ENCODE data around the gene ACTL7A. TPM values are rescaled to one million over a fixed set of nuclear protein-coding genes. Genes with fewer than 3 reads are reported as not detected.
"Not testable (repeated sequence)": the region's sequence is repeated elsewhere in the genome, so short reads cannot be mapped to it uniquely, and the experiment has no call there.

ACTL7A gene
- total RNA-seq, 1 experiment from 2014 or later = not detected

DNA sequence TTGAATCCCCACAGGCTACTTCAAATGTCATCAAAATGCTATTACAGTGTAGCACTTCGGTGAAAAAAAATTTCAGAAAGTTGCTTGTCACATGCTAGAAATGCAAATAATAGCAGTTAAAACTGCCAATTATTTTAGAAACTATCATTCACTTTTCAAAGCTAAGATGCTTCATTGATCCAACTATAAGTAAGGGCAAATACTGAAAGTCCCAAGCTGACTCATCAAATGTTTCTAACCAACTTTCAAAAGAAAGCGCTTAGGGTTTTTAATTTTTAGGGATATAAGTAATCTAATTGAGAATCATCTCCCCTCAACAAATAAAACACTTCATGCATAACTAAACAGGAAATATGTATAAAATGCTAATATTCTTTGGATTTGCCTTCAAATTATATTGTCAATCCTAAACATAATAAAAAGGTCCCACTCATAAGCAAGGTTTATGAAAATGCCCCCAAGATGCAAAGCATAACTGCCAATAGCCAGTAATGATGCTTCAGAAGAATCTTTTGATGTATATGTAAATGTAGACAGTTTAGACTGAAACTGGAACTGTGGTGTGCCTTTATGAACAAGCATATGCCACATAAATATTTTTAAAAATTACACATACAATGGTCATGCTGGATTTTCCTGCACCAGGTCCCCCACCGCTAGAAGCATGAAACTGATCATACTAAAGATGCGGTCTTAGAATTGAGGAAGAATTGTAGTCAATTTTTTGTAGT lies 12.2 kb downstream of the ACTL7A start:
- DNase-seq (ENCODE audit: low read depth in 1 of 2, low spot score in 2 of 2) = no peak
- Histone ChIP-seq H3K9me3 (replicated peaks) (no peaks in the 10 kb centered on the region; the same call in 1 of the 2 replicates), H3K27me3 (replicated peaks) (no peaks in the 10 kb centered on the region), H3K4me1 (replicated peaks) (no peaks in the 10 kb centered on the region), H3K4me3 (no peak overlapping the region), H3K27ac (no peak overlapping the region), H3K36me3 (peaks cover 28% of the 10 kb centered on the region)

- Histone ChIP-seq H3K27ac (no peak overlapping the region), H3K9me3 (replicated peaks) (no peaks in the 10 kb centered on the region; the same call in 1 of the 2 replicates), H3K4me1 (replicated peaks) (no peaks in the 10 kb centered on the region), H3K4me3 (no peak overlapping the region), H3K27me3 (replicated peaks) (no peaks in the 10 kb centered on the region), H3K36me3 (peaks cover 29% of the 10 kb centered on the region)
- DNase-seq (ENCODE audit: low read depth in 1 of 2, low spot score in 2 of 2) = no peak
These were observed 14.4 kb downstream of the ACTL7A start for GRCh38 chr9:108876425-108876824.

DNA sequence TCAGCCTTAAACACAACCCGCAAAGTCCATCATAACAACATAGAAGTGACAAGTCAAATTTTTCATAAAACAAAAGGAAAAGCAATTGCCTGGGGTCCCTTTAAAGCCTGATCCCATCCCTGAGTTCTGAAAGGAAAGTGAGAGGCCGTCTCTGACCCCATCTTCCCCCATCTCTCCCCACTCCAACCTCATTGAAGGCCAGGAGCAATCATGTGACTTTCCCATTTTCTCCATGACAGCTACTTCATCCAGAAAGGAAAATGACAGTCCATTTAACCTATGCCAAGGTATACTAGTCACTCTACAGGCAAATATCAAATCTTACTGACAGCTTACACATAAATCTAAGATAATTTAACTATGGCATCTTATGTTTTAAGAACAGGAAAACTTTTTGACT lies 15.5 kb downstream of the ACTL7A start:
- Histone ChIP-seq H3K4me1 (replicated peaks) (no peaks in the 10 kb centered on the region), H3K9me3 (replicated peaks) (no peaks in the 10 kb centered on the region), H3K27ac (no peak overlapping the region), H3K4me3 (no peak overlapping the region), H3K36me3 (peaks cover 22% of the 10 kb centered on the region), H3K27me3 (replicated peaks) (no peaks in the 10 kb centered on the region)
- no peak for DNase-seq (ENCODE audit: low read depth in 1 of 2, low spot score in 2 of 2)

DNA sequence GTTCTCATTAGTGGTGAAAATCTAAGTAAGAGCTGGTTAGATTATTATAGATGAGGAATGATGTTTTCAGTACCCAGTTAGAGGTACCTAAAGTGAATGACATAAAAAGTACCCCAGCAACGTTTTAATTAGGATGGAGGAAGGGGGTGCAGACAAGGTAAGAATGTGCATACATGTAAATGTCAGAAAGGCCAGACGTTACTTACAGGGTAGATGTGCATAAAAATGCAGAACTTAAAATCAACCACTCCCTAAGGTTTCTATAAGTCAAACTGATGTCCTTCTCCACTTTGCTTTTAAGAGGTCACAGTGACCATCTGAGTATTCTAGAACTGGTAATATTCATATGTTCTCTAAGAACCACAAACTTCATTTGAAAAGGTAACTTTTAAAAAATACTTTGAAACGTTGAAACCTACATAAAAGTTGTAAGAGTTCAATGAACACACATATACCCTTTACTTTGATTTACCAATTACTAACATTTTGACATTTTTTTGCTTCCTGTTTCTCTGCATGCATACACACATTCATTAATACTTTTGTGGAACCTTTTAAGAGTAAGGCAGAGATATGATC lies 18.8 kb downstream of the ACTL7A start:
- no peaks in the 10 kb centered on the region for H3K9me3 ChIP-seq (replicated peaks)
- H3K4me1 ChIP-seq (replicated peaks) = peaks cover 6% of the 10 kb centered on the region
- H3K36me3 ChIP-seq = peaks cover 12% of the 10 kb centered on the region
- H3K4me3 ChIP-seq = no peak overlapping the region
- no peaks in the 10 kb centered on the region for H3K27me3 ChIP-seq (replicated peaks)
- H3K27ac ChIP-seq = no peak overlapping the region
- no peak for DNase-seq (ENCODE audit: low read depth in 1 of 2, low spot score in 2 of 2)

DNA sequence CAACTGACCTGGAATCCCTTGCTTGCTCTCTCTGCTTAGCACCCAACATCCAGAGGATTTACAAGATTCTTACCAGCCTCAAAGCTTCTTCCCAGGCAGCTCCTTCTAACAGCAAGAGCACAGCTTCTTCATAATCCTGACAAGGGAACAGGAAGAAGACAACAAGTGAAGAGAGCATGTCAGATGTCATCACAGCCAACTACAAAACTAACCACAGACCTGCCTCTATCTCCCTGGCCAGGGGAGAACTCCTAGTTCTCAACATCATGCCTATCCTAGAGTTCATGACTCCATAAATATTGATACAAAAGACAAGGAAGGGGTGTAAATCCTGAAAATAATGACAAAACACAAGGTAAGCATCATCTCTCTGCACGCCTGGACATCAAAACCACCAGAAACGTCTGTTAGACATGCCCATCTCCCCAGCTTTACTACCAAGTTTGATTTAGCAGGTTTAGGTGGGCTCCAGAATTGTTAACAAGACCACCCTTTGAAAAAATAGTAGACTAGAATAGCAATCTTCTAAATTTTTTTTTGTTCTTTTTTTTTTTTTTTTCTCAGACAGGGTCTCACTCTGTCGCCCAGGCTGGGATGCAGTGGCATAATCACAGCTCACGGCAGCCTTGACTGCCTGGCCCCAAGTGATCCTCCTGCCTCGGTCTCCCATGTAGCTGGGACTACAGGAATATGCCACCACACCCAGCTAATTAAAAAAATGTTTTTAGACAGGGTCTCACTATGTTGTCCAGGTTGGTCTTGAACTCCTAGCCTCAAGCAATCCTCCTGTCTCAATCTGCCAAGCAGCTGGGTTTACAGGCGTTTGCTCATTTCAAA lies 20.2 kb downstream of the ACTL7A start:
- H3K4me3 ChIP-seq = no peak overlapping the region

DNA sequence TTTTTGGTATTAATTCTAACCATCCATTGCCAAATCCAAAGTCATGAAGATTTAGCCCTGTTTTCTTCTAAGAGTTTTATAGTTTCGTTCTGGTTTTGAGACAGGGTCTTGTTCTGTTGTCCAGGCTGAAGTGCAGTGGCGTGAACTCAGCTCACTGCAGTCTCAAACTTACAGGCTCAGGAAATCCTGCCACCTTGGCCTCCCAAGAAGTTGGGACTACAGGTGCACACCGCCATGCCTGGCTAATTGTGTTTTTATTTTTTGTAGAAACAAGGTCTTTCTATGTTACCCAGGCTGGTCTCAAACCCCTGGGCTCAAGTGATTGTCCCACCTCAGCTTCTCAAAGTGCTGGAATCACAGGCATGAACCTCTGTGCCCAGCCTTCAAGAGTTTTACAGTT lies 21.0 kb downstream of the ACTL7A start:
- H3K4me3 ChIP-seq = no peak overlapping the region
- peaks cover 10% of the 10 kb centered on the region for H3K4me1 ChIP-seq (replicated peaks)
- no peak for DNase-seq (ENCODE audit: low read depth in 1 of 2, low spot score in 2 of 2)

More for the DNA sequence above, 20.2 kb downstream of the ACTL7A start:
- Histone ChIP-seq H3K27me3 (replicated peaks) (no peaks in the 10 kb centered on the region), H3K9me3 (replicated peaks) (no peaks in the 10 kb centered on the region), H3K27ac (no peak overlapping the region), H3K4me1 (replicated peaks) (peaks cover 10% of the 10 kb centered on the region), H3K36me3 (peaks cover 12% of the 10 kb centered on the region)
- DNase-seq (ENCODE audit: low read depth in 1 of 2, low spot score in 2 of 2) = no peak

GRCh38 chr9:108884701-108885100 lies 22.6 kb downstream of the ACTL7A start:
- Histone ChIP-seq H3K9me3 (replicated peaks) (no peaks in the 10 kb centered on the region), H3K4me3 (no peak overlapping the region), H3K27me3 (replicated peaks) (no peaks in the 10 kb centered on the region), H3K27ac (no peak overlapping the region), H3K36me3 (peaks cover 18% of the 10 kb centered on the region), H3K4me1 (replicated peaks) (peaks cover 10% of the 10 kb centered on the region)
- DNase-seq (ENCODE audit: low read depth in 1 of 2, low spot score in 2 of 2) = no peak

More for the DNA sequence above, 21.0 kb downstream of the ACTL7A start:
- peaks cover 12% of the 10 kb centered on the region for H3K36me3 ChIP-seq
- no peaks in the 10 kb centered on the region for H3K27me3 ChIP-seq (replicated peaks)
- H3K9me3 ChIP-seq (replicated peaks) = no peaks in the 10 kb centered on the region
- H3K27ac ChIP-seq = no peak overlapping the region

GRCh38 chr9:108885643-108886348 lies 23.7 kb downstream of the ACTL7A start:
- peak; percentile 46 to 73 for DNase-seq (ENCODE audit: low read depth in 1 of 2, low spot score in 2 of 2)
- Histone ChIP-seq H3K27me3 (replicated peaks) (no peaks in the 10 kb centered on the region), H3K27ac (no peak overlapping the region)

DNA sequence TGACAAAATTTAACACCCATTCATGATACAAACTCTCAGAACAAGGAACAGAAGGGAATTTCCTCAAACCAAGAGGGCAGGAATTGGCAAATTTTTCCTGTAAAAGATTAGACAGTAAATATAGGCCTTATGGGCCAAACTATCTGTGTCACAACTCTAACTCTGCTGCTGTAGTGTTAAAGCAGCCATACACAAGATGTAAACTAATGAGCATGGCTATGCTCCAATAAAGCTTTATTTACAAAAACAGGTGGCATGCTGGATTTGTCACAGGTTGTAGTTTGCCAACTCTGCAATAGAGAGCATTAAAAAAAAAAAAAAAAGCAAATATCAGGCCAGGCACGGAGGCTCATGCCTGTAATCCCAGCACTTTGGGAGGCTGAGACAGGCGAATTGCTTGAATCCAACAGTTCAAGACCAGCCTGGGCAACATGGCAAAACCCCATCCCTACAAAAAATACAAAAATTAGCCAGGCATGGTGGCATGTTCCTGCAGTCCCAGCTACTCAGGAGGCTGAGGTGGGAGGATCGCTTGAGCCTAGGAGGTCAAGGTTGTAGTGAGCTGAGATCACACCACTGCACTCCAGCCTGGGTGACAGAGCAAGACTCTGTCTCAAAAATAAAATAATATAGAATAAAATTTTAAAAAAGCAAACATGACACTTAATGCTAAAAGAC lies 24.7 kb downstream of the ACTL7A start:
- H3K27ac ChIP-seq; DNase-seq (ENCODE audit: low read depth in 1 of 2, low spot score in 2 of 2); H3K4me3 ChIP-seq; H3K27me3 ChIP-seq (replicated peaks); H3K9me3 ChIP-seq (replicated peaks): not testable (repeated sequence)
- H3K4me1 ChIP-seq (replicated peaks) = peaks cover 10% of the 10 kb centered on the region
- peaks cover 30% of the 10 kb centered on the region for H3K36me3 ChIP-seq

More at GRCh38 chr9:108885643-108886348, 23.7 kb downstream of the ACTL7A start:
- Histone ChIP-seq H3K36me3 (peaks cover 22% of the 10 kb centered on the region), H3K4me3 (no peak overlapping the region), H3K9me3 (replicated peaks) (no peaks in the 10 kb centered on the region), H3K4me1 (replicated peaks) (peaks cover 10% of the 10 kb centered on the region)

- Histone ChIP-seq H3K9me3 (replicated peaks) (no peaks in the 10 kb centered on the region), H3K27ac (no peak overlapping the region), H3K4me3 (no peak overlapping the region), H3K27me3 (replicated peaks) (no peaks in the 10 kb centered on the region), H3K36me3 (peaks cover 46% of the 10 kb centered on the region), H3K4me1 (replicated peaks) (peaks cover 10% of the 10 kb centered on the region)
- DNase-seq (ENCODE audit: low read depth in 1 of 2, low spot score in 2 of 2) = no peak
These were observed 27.6 kb downstream of the ACTL7A start for GRCh38 chr9:108889649-108890067.

GRCh38 chr9:108894225-108894997 lies 32.3 kb downstream of the ACTL7A start:
- H3K36me3 ChIP-seq = peaks cover 61% of the 10 kb centered on the region
- no peak overlapping the region for H3K27ac ChIP-seq
- no peaks in the 10 kb centered on the region for H3K27me3 ChIP-seq (replicated peaks)
- H3K9me3 ChIP-seq (replicated peaks) = no peaks in the 10 kb centered on the region
- no peaks in the 10 kb centered on the region for H3K4me1 ChIP-seq (replicated peaks)
- no peak overlapping the region for H3K4me3 ChIP-seq
- DNase-seq (ENCODE audit: low read depth in 1 of 2, low spot score in 2 of 2) = no peak

DNA sequence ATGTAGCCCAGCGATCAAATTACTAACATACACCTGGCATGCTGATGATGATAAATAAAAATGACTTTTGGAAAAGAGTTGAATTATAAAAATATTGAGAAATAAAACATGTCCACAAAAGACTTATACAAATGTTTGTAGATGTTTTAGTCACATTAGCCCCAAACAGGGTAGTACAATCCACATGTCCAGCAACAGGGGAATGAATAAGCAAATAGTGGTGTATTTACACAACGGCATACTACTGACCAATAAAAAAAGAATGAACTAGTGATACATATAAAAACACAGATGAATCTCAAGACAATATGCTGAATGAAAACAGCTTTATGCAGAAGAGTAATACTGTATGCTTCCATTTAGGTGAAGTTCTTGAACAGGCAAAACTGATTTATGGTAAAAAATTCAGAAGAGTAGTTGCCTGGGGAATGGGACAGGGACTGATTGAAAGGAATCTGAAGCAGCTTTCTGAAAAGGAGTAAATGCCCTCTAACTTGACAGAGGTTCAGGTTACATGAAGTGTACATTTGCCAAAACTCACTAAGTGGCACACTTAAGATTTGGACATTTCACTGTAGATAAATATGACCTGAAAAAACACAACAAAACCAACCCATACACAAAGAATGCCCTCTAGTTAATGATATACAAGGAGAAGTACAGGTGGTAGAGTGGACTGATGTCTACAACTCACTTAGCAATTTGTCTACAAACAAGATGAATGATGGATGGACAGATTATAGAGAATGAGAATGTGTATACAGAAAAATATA lies 35.4 kb downstream of the ACTL7A start:
- H3K36me3 ChIP-seq = peaks cover 54% of the 10 kb centered on the region
- no peak for DNase-seq (ENCODE audit: low read depth in 1 of 2, low spot score in 2 of 2)
- H3K27ac ChIP-seq = no peak overlapping the region
- H3K4me1 ChIP-seq (replicated peaks) = no peaks in the 10 kb centered on the region
- no peak overlapping the region for H3K4me3 ChIP-seq
- no peaks in the 10 kb centered on the region for H3K27me3 ChIP-seq (replicated peaks)
- H3K9me3 ChIP-seq (replicated peaks) = no peaks in the 10 kb centered on the region

Data from SJSA1 (cell line).